HEK293 (cell line): ENCODE results near the gene DCPS.
A peak's percentile ranks its signal among the peaks of the same experiment; 100 is the strongest.

Experiments used
- CTCF ChIA-PET: fragments of 350-600 bp; formaldehyde crosslinking; extraction: SDS; loops from one replicate; lab custom pipeline; 2021; ENCODE audit warnings: antibody characterized with exemption; lab: Yijun Ruan, JAX
- POLR2A ChIA-PET: fragments of 300-600 bp; formaldehyde crosslinking; extraction: SDS; loops from one replicate; lab custom pipeline; 2020; ENCODE audit warnings: antibody characterized with exemption, inconsistent platforms; lab: Yijun Ruan, JAX
- H3K27ac ChIP-seq: fragments of 200-500 bp; sonication (Bioruptor generic); 2 replicates; pipeline ENCODE4 v1.5.1; 2014; ENCODE audit warnings: low read depth, low read length, control low read depth, inconsistent platforms; ENCODE audit errors: extremely low read depth
- H3K36me3 ChIP-seq, 2 experiments: fragments of 200-500 bp in 1 of 2; sonication (Bioruptor generic) in 1 of 2; 1 replicate in 1 of 2; 2 replicates in 1 of 2; pipeline ENCODE4 v1.5.1; 2014 to 2017; ENCODE audit warnings: inconsistent platforms in 2 of 2, low read length in 2 of 2; ENCODE audit not compliant: control insufficient read depth in 2 of 2, insufficient read depth in 1 of 2
- H3K4me1 ChIP-seq: fragments of 200-500 bp; sonication (Bioruptor generic); 2 replicates; pipeline ENCODE4 v1.5.1; 2014; ENCODE audit warnings: mild to moderate bottlenecking, low read length, inconsistent platforms; ENCODE audit not compliant: control insufficient read depth, insufficient read depth
- H3K4me3 ChIP-seq: 2 replicates; pipeline ENCODE4 v1.5.1; 2011; ENCODE audit warnings: low read depth, mild to moderate bottlenecking, control low read depth, low read length, moderate library complexity
- H3K9me3 ChIP-seq: fragments of 200-500 bp; sonication (Bioruptor generic); 2 replicates; pipeline ENCODE4 v1.5.1; 2014; ENCODE audit warnings: low read depth, low read length, inconsistent platforms; ENCODE audit not compliant: control insufficient read depth, insufficient read depth
- EGR2 ChIP-seq: fragments of 450-650 bp; formaldehyde crosslinking; IDR thresholded peaks from 2 replicates; pipeline ENCODE4 v1.5.1; 2016; ENCODE audit warnings: low read depth, missing biosample characterization, missing genetic modification characterization
- PRDM1 ChIP-seq: fragments of 450-650 bp; formaldehyde crosslinking; IDR thresholded peaks from 2 replicates; pipeline ENCODE4; 2016; ENCODE audit warnings: missing biosample characterization, missing genetic modification characterization
- SCRT1 ChIP-seq: fragments of 450-650 bp; formaldehyde crosslinking; IDR thresholded peaks from 2 replicates; pipeline ENCODE4 v1.5.1; 2016; ENCODE audit warnings: missing biosample characterization, missing genetic modification characterization, borderline replicate concordance
- SP2 ChIP-seq: fragments of 450-650 bp; formaldehyde crosslinking; IDR thresholded peaks from 2 replicates; pipeline ENCODE4 v1.5.1; 2016; ENCODE audit warnings: missing biosample characterization, missing genetic modification characterization
- ZFHX2 ChIP-seq: fragments of 450-650 bp; formaldehyde crosslinking; conservative IDR thresholded peaks from 2 replicates; pipeline ENCODE4 v1.5.1; 2016; ENCODE audit warnings: missing biosample characterization, missing genetic modification characterization
- ZNF248 ChIP-seq: fragments of 450-650 bp; formaldehyde crosslinking; IDR thresholded peaks from 2 replicates; pipeline ENCODE4 v1.5.1; 2017; ENCODE audit warnings: missing biosample characterization, missing genetic modification characterization
- ZNF433 ChIP-seq: fragments of 450-650 bp; formaldehyde crosslinking; IDR thresholded peaks from 2 replicates; pipeline ENCODE4 v1.5.1; 2016; ENCODE audit warnings: missing biosample characterization, missing genetic modification characterization, low read depth
- ZNF664 ChIP-seq: fragments of 450-650 bp; formaldehyde crosslinking; IDR thresholded peaks from 2 replicates; pipeline ENCODE4 v1.5.1; 2016; ENCODE audit warnings: missing biosample characterization, missing genetic modification characterization
- TF ChIP-seq, protein P1 (sequence below): fragments of 450-650 bp; formaldehyde crosslinking; IDR thresholded peaks from 2 replicates; pipeline ENCODE4 v1.5.1; 2016; ENCODE audit warnings: missing biosample characterization, missing genetic modification characterization
- TF ChIP-seq, protein P2 (sequence below): fragments of 450-650 bp; formaldehyde crosslinking; IDR thresholded peaks from 2 replicates; pipeline ENCODE4 v1.5.1; 2016; ENCODE audit warnings: missing biosample characterization, missing genetic modification characterization
- TF ChIP-seq, protein P3 (sequence below): fragments of 450-650 bp; formaldehyde crosslinking; IDR thresholded peaks from 2 replicates; pipeline ENCODE4 v1.5.1; 2017; ENCODE audit warnings: missing biosample characterization, missing genetic modification characterization

DCPS gene

DNA sequence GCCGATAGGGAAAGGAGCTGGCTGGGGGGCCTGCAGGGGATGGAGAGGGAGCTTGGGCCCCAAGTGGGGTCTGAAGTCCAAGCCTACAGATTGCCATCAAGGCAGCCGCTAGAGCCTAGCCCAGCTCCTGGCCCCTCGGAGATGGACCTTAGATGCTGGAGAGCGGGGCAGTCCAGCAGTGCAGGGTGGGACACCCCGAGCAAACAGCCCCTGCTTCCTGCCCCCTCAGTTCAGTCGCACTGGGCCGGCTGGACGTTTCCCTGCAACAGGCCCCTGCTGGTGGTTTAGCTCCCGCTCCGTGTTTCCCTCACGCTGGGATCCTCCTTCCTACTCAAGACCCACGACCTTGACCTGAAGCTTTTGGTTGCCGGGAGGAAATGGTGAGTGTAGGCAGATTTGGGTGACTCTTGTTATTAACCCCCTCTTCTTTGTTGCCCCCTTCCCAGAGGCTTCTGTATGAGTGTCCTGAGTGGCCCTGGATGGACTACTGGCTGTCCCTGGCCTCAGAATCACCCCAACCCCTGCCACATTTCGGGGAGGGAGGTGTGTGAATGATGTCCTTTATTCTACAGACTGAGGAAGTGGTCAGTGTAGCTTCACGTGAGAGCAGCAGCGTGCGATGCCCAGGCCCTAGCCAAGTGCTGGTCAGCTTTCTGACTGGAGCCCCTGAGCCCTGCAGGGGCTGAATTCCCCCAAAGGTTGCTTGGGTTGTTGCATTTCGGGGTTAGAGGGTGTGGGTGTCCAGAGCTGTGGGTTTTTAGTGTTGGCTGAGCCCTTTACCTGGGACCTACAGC lies 54.3 kb downstream of the DCPS start:
- ChIA-PET CTCF (interaction anchor here (1.7 kb wide), 1 partner anchor 122 kb away, joined by 5 read pairs; no protein-coding TSS in a partner anchor), POLR2A (no interaction called here)
- H3K27ac ChIP-seq, result no peak overlapping the region
- TF ChIP-seq, protein P1, sequence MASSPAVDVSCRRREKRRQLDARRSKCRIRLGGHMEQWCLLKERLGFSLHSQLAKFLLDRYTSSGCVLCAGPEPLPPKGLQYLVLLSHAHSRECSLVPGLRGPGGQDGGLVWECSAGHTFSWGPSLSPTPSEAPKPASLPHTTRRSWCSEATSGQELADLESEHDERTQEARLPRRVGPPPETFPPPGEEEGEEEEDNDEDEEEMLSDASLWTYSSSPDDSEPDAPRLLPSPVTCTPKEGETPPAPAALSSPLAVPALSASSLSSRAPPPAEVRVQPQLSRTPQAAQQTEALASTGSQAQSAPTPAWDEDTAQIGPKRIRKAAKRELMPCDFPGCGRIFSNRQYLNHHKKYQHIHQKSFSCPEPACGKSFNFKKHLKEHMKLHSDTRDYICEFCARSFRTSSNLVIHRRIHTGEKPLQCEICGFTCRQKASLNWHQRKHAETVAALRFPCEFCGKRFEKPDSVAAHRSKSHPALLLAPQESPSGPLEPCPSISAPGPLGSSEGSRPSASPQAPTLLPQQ (tag by site-specific recombination), result no peak
- no peak for TF ChIP-seq ZNF664 (tag by site-specific recombination)
- no peak overlapping the region for H3K4me3 ChIP-seq
- H3K9me3 ChIP-seq, result no peaks in the 10 kb centered on the region
- no peaks in the 10 kb centered on the region for H3K4me1 ChIP-seq
- H3K36me3 ChIP-seq, result no peaks in the 10 kb centered on the region

DNA sequence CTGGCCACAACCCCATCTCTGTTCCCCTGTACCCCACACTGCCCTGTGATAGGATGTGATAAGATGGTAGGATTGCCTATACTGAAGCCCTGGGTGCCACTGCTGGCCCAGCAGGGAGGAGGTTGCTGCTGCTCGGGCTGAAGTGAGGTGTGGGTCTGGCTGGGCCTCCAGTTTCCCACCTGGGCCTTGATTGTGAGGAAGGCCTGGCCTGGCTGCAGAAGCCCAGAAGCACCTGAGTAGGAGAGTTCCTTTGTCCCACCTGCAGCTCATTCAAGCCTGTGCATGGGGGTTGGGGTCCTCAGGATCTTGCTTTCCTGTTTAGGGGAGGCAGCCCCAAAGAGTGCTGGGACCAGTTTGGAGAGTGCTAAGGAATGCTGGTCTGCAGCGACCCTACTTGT lies 54.9 kb downstream of the DCPS start:
- Histone ChIP-seq H3K9me3 (no peaks in the 10 kb centered on the region), H3K27ac (no peak overlapping the region), H3K4me1 (no peaks in the 10 kb centered on the region), H3K36me3 (no peaks in the 10 kb centered on the region), H3K4me3 (no peak overlapping the region)
- ChIA-PET CTCF (interaction anchor here (0.6 to 0.8 kb wide), 3 partner anchors 11 to 51 kb away, joined by 3 to 4 read pairs (median 4); no protein-coding TSS in a partner anchor), POLR2A (no interaction called here)
- TF ChIP-seq ZNF433 (tag by site-specific recombination) (no peak), PRDM1 (tag by site-specific recombination) (no peak)
- TF ChIP-seq, protein P2, sequence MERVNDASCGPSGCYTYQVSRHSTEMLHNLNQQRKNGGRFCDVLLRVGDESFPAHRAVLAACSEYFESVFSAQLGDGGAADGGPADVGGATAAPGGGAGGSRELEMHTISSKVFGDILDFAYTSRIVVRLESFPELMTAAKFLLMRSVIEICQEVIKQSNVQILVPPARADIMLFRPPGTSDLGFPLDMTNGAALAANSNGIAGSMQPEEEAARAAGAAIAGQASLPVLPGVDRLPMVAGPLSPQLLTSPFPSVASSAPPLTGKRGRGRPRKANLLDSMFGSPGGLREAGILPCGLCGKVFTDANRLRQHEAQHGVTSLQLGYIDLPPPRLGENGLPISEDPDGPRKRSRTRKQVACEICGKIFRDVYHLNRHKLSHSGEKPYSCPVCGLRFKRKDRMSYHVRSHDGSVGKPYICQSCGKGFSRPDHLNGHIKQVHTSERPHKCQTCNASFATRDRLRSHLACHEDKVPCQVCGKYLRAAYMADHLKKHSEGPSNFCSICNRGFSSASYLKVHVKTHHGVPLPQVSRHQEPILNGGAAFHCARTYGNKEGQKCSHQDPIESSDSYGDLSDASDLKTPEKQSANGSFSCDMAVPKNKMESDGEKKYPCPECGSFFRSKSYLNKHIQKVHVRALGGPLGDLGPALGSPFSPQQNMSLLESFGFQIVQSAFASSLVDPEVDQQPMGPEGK (tag by site-specific recombination), result no peak
- TF ChIP-seq, all 188 proteins: peak for 0

GRCh38 chr11:126359431-126360048 lies 55.7 kb downstream of the DCPS start:
- Histone ChIP-seq H3K27ac (no peak overlapping the region), H3K9me3 (no peaks in the 10 kb centered on the region), H3K4me1 (no peaks in the 10 kb centered on the region), H3K4me3 (no peak overlapping the region), H3K36me3 (no peaks in the 10 kb centered on the region)
- peak; percentile 30; the same call in 1 of the 2 replicates for TF ChIP-seq SP2 (tag by site-specific recombination)
- no peak for TF ChIP-seq SCRT1 (tag by site-specific recombination)
- TF ChIP-seq ZNF248 (tag by site-specific recombination), result no peak
- TF ChIP-seq, protein P3, sequence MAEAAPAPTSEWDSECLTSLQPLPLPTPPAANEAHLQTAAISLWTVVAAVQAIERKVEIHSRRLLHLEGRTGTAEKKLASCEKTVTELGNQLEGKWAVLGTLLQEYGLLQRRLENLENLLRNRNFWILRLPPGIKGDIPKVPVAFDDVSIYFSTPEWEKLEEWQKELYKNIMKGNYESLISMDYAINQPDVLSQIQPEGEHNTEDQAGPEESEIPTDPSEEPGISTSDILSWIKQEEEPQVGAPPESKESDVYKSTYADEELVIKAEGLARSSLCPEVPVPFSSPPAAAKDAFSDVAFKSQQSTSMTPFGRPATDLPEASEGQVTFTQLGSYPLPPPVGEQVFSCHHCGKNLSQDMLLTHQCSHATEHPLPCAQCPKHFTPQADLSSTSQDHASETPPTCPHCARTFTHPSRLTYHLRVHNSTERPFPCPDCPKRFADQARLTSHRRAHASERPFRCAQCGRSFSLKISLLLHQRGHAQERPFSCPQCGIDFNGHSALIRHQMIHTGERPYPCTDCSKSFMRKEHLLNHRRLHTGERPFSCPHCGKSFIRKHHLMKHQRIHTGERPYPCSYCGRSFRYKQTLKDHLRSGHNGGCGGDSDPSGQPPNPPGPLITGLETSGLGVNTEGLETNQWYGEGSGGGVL, result peak; percentile 38; the same call in 1 of the 2 replicates
- TF ChIP-seq EGR2 (tag by site-specific recombination), result peak; percentile 33; the same call in 1 of the 2 replicates
- peak; percentile 62 for TF ChIP-seq ZFHX2 (tag by site-specific recombination)
- CTCF ChIA-PET, result interaction anchor here (0.6 to 0.8 kb wide), 4 partner anchors 11 to 329 kb away, joined by 3 to 4 read pairs (median 4); no protein-coding TSS in a partner anchor
- POLR2A ChIA-PET, result no interaction called here
